ACHN (cell line): Measurements from ENCODE around the gene BLOC1S1.

Source experiments
- DNase-seq: peaks from one replicate; pipeline ENCODE4 v3.0.0-alpha.2; 2015
- in situ Hi-C: cut with HindIII; loops from 2 replicates; pipeline ENCODE4 v1.10.0; 2017; ENCODE audit warnings: low sequenced_read_pairs, low pct_ligation_motif_present, low pct_unique_long_range_greater_than_20kb

The BLOC1S1 gene

DNA sequence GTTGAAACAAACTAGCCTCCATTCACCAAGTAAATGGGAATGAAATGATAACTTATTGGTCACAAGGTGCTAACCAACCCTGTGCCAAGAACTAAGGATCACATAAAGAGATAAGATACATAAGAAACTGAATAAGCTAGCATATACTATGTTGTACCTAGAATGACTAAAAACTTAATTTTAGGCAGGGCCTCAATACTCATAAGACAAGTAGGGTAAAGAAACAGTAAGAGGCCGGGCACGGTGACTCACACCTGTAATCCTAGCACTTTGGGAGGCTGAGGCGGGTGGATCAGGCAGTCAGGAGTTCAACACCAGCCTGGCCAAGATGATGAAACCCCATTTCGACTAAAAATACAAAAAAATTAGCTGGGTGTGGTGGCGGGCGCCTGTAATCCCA lies 44.8 kb downstream of the BLOC1S1 start:
- no peak for DNase-seq
- in situ Hi-C loops: no loop called here

DNA sequence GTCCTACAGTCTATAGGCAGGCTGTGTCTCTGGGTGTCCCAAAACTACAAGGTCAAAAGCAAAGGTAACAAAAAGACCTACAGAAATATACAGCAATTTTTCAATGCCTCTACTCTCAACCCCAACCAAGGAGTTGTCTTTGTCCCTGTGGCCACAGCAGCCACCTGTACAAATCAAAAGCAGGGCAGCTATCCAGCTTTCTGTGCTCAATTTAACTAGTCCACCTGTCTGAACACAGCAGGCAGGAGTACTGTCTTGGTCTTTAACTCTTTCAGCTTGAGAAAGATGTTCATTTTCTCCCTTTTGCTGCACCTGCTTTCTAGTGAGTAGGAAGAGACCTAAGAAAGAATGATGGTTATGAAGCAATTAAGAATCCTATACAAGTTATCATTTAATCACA lies 46.8 kb downstream of the BLOC1S1 start:
- in situ Hi-C loops: no loop called here
- DNase-seq: no peak

DNA sequence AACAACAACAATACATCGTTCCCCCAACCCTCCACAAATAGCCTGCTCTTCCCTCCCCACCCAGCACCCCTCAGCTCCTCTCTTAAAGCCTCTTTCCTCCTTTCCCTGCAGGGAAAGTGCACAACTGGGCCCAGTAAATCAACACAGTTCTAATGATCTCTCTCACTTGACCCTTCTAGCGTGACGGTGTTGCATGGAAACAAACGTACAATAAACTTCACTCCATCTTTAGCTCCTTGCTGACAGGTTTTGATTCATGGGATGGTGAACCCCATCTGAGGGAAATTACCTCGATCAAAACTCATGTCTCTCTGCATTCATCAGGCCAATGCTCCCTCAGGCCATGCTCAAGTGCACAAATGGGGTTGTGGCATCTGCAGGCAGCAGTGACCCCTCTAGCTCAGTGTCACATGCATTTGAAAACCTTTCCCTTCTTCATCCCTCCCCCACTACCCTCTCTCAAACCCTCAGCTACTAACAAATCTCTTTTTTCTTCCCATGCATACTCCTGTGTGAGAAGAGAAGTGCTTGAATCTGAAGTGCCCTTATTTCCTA lies 50.0 kb downstream of the BLOC1S1 start:
- DNase-seq: no peak
- in situ Hi-C loops: no loop called here

DNA sequence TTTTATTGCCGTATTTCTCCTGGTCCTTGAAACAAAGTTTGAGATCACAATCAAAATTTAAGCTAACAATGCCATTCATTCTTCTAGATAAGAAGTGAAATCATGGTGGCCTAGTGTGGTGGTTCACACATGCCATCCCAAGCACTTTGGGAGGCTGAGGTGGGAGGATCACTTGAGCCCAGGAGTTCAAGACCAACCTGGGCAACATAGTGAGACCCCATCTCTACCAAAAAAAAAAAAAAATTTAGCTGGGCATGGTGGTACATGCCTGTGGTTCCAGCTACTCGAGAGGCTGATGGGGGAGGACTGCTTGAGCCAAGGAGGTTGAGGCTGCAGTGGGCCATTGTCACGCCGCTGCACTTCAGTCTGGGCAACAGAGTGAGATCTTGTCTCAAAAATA lies 51.3 kb downstream of the BLOC1S1 start:
- DNase-seq: no peak
- in situ Hi-C loops: no loop called here
